Neuronal stem cell (in vitro differentiated cells): ENCODE results near the gene P4HA1.
"Not testable (repeated sequence)": the region's sequence is repeated elsewhere in the genome, so short reads cannot be mapped to it uniquely, and the experiment has no call there.

Source experiments
- DNase-seq: peaks from one replicate; pipeline ENCODE4 v3.0.0-alpha.2; 2013; ENCODE audit warnings: low spot score
- H2AFZ ChIP-seq: one replicate; pipeline ENCODE4 v1.6.1; 2013; ENCODE audit warnings: mild to moderate bottlenecking, low read length, inconsistent platforms
- H2AK5ac ChIP-seq: 2 replicates; pipeline ENCODE4 v1.6.1; 2013; ENCODE audit warnings: low read depth, mild to moderate bottlenecking, inconsistent platforms, low read length, moderate library complexity, mixed read lengths
- H2BK120ac ChIP-seq: 2 replicates; pipeline ENCODE4 v1.6.1; 2013; ENCODE audit warnings: low read depth, mild to moderate bottlenecking, inconsistent platforms, low read length, moderate library complexity, mixed read lengths
- H2BK12ac ChIP-seq: one replicate; pipeline ENCODE4 v1.6.1; 2013; ENCODE audit warnings: low read length, inconsistent platforms
- H2BK15ac ChIP-seq: 2 replicates; pipeline ENCODE4 v1.6.1; 2013; ENCODE audit warnings: mild to moderate bottlenecking, low read length, inconsistent platforms, mixed read lengths
- H2BK5ac ChIP-seq: one replicate; pipeline ENCODE4 v1.6.1; 2013; ENCODE audit warnings: inconsistent platforms, mild to moderate bottlenecking, low read length, moderate library complexity
- H3K14ac ChIP-seq: one replicate; pipeline ENCODE4 v1.6.1; 2013; ENCODE audit warnings: low read length, inconsistent platforms
- H3K18ac ChIP-seq: 2 replicates; pipeline ENCODE4 v1.6.1; 2013; ENCODE audit warnings: low read length, inconsistent platforms
- H3K23ac ChIP-seq: 2 replicates; pipeline ENCODE4 v1.6.1; 2013; ENCODE audit warnings: low read depth, mild to moderate bottlenecking, mixed read lengths, low read length, inconsistent platforms; ENCODE audit not compliant: poor library complexity
- H3K27ac ChIP-seq: replicated peaks from 3 replicates; pipeline ENCODE4 v1.5.1; 2013; ENCODE audit warnings: low read length, inconsistent platforms
- H3K27me3 ChIP-seq, 3 experiments: 2 replicates each; pipeline ENCODE4 v1.6.1; 2013; ENCODE audit warnings: low read length in 3 of 3, mild to moderate bottlenecking in 2 of 3, inconsistent platforms in 1 of 3, low read depth in 1 of 3, mixed read lengths in 1 of 3, moderate library complexity in 1 of 3; ENCODE audit not compliant: control insufficient read depth in 3 of 3, insufficient read depth in 3 of 3
- H3K36me3 ChIP-seq, 2 donors: replicated peaks in 1 of 2; 2 replicates each; pipeline ENCODE4 v1.6.1; 2013; ENCODE audit warnings: low read length in 2 of 2; ENCODE audit not compliant: control insufficient read depth in 2 of 2, insufficient read depth in 2 of 2
- H3K4ac ChIP-seq: 2 replicates; pipeline ENCODE4 v1.6.1; 2013; ENCODE audit warnings: inconsistent platforms, mild to moderate bottlenecking, low read length, moderate library complexity
- H3K4me1 ChIP-seq, 2 donors: 1 replicate in 1 of 2; 2 replicates in 1 of 2; pipeline ENCODE4 v1.6.1; 2013; ENCODE audit warnings: low read length in 2 of 2, low read depth in 1 of 2; ENCODE audit not compliant: control insufficient read depth in 2 of 2, insufficient read depth in 1 of 2
- H3K4me2 ChIP-seq: one replicate; pipeline ENCODE4 v1.6.1; 2013; ENCODE audit warnings: mild to moderate bottlenecking, low read length, inconsistent platforms; ENCODE audit not compliant: insufficient read depth, poor library complexity, severe bottlenecking
- H3K4me3 ChIP-seq, 2 donors: 2 replicates each; pipeline ENCODE4 v1.5.1; 2013; ENCODE audit warnings: low read length in 2 of 2, mild to moderate bottlenecking in 2 of 2, inconsistent platforms in 1 of 2, moderate library complexity in 1 of 2
- H3K79me1 ChIP-seq: one replicate; pipeline ENCODE4 v1.6.1; 2013; ENCODE audit warnings: low read depth, mild to moderate bottlenecking, inconsistent platforms, low read length, moderate library complexity
- H3K9ac ChIP-seq: one replicate; pipeline ENCODE4 v1.6.1; 2013; ENCODE audit warnings: mild to moderate bottlenecking, low read depth, low read length, inconsistent platforms; ENCODE audit not compliant: poor library complexity
- H3K9me3 ChIP-seq, 2 donors: replicated peaks in 1 of 2; 2 replicates each; pipeline versions ENCODE3 to v1.6.1; 2013; ENCODE audit warnings: low read length in 2 of 2, mild to moderate bottlenecking in 2 of 2, inconsistent platforms in 1 of 2, low read depth in 1 of 2, mixed read lengths in 1 of 2, moderate library complexity in 1 of 2; ENCODE audit not compliant: control insufficient read depth in 2 of 2, insufficient read depth in 1 of 2
- H4K8ac ChIP-seq: one replicate; pipeline ENCODE4 v1.6.1; 2013; ENCODE audit warnings: low read depth, mild to moderate bottlenecking, inconsistent platforms, low read length, moderate library complexity
- H4K91ac ChIP-seq: one replicate; pipeline ENCODE4 v1.6.1; 2013; ENCODE audit warnings: low read length, low read depth, mild to moderate bottlenecking, inconsistent platforms; ENCODE audit not compliant: poor library complexity
- WGBS, 2 donors: extraction: QIAGEN DNeasy Blood & Tissue Kit; methylation state at CpG; one replicate each; pipeline ENCODE4 v1.1.7; 2013; ENCODE audit warnings: missing lambda C conversion rate in 2 of 2, mixed read lengths in 1 of 2; ENCODE audit not compliant: insufficient read length in 2 of 2, insufficient replicate concordance in 1 of 2; ENCODE audit errors: extremely low coverage in 2 of 2; 5-methylcytosine and 5-hydroxymethylcytosine counted together

Gene P4HA1

GRCh38 chr10:73000973-73001372 is 95.7 kb downstream of the P4HA1 start:
- H3K4ac ChIP-seq: no peak overlapping the region
- H2BK12ac ChIP-seq: no peak overlapping the region
- no peak overlapping the region for H2BK5ac ChIP-seq
- H2BK120ac ChIP-seq: no peak overlapping the region
- no peak overlapping the region for H3K18ac ChIP-seq
- WGBS, 2 donors: no CpG with 5 or more reads among the region's 3 CpGs
- no peak overlapping the region for H2BK15ac ChIP-seq
- no peak for DNase-seq
- peaks cover 0 to 32% of the 10 kb centered on the region in 2 donors for H3K36me3 ChIP-seq
- no peak overlapping the region for H3K4me3 ChIP-seq
- peaks cover 0 to 4% of the 10 kb centered on the region in 2 donors for H3K9me3 ChIP-seq
- H3K4me1 ChIP-seq: no peaks in the 10 kb centered on the region
- no peak overlapping the region for H4K91ac ChIP-seq
- H4K8ac ChIP-seq: no peak overlapping the region
- H3K14ac ChIP-seq: no peak overlapping the region
- no peaks in the 10 kb centered on the region for H3K27me3 ChIP-seq
- no peak overlapping the region for H3K4me2 ChIP-seq
- H3K79me1 ChIP-seq: no peaks in the 10 kb centered on the region
- no peak overlapping the region for H3K27ac ChIP-seq
- H2AFZ ChIP-seq: no peak overlapping the region
- no peak overlapping the region for H3K9ac ChIP-seq
- H3K23ac ChIP-seq: no peak overlapping the region
- H2AK5ac ChIP-seq: no peak overlapping the region

GRCh38 chr10:72997099-72997498 is 99.6 kb downstream of the P4HA1 start:
- no peak overlapping the region for H2BK120ac ChIP-seq
- H4K8ac ChIP-seq: no peak overlapping the region
- no peaks in the 10 kb centered on the region for H3K4me1 ChIP-seq
- no CpG with 5 or more reads among the region's 2 CpGs for WGBS, 2 donors
- H2AK5ac ChIP-seq: no peak overlapping the region
- no peak overlapping the region for H3K23ac ChIP-seq
- H3K79me1 ChIP-seq: no peaks in the 10 kb centered on the region
- H3K27ac ChIP-seq: no peak overlapping the region
- peaks cover 0 to 3% of the 10 kb centered on the region in 2 donors for H3K36me3 ChIP-seq
- H3K18ac ChIP-seq: no peak overlapping the region
- H3K4ac ChIP-seq: no peak overlapping the region
- H3K27me3 ChIP-seq: no peaks in the 10 kb centered on the region
- DNase-seq: no peak
- H3K14ac ChIP-seq: no peak overlapping the region
- H3K4me2 ChIP-seq: no peak overlapping the region
- H3K9me3 ChIP-seq: peaks cover 0 to 4% of the 10 kb centered on the region in 2 donors
- no peak overlapping the region for H3K4me3 ChIP-seq
- H2BK12ac ChIP-seq: no peak overlapping the region
- H4K91ac ChIP-seq: no peak overlapping the region
- no peak overlapping the region for H2BK15ac ChIP-seq
- H2BK5ac ChIP-seq: no peak overlapping the region
- no peak overlapping the region for H2AFZ ChIP-seq
- H3K9ac ChIP-seq: no peak overlapping the region

GRCh38 chr10:72995459-72995858 is 101.2 kb downstream of the P4HA1 start:
- H3K9ac ChIP-seq, DNase-seq, H3K4ac ChIP-seq, H3K23ac ChIP-seq, H3K27me3 ChIP-seq, H3K14ac ChIP-seq, H2BK5ac ChIP-seq, H4K8ac ChIP-seq, H2BK120ac ChIP-seq, H4K91ac ChIP-seq, H3K27ac ChIP-seq, H3K9me3 ChIP-seq, H3K4me2 ChIP-seq, H3K18ac ChIP-seq, H2AFZ ChIP-seq, H3K36me3 ChIP-seq, H3K79me1 ChIP-seq, H2BK12ac ChIP-seq, H2AK5ac ChIP-seq, H3K4me3 ChIP-seq, H3K4me1 ChIP-seq, H2BK15ac ChIP-seq: not testable (repeated sequence)

- not testable (repeated sequence) for H3K23ac ChIP-seq, H2BK12ac ChIP-seq, H2AFZ ChIP-seq, H3K14ac ChIP-seq, H3K27me3 ChIP-seq, H3K4ac ChIP-seq, H3K79me1 ChIP-seq, H2BK5ac ChIP-seq, H3K9me3 ChIP-seq, H3K4me1 ChIP-seq, H3K9ac ChIP-seq, H2BK120ac ChIP-seq, H2BK15ac ChIP-seq, H3K4me3 ChIP-seq, H4K91ac ChIP-seq, H3K27ac ChIP-seq, H3K36me3 ChIP-seq, H2AK5ac ChIP-seq
- no CpG with 5 or more reads among the region's 7 CpGs for whole genome bisulfite sequencing, 2 donors
- Histone ChIP-seq H3K18ac (peak overlapping the region; percentile 3), H4K8ac (peak overlapping the region; percentile 70), H3K4me2 (peak overlapping the region; percentile 12)
- peak; percentile 6 for DNase-seq
Measured at GRCh38 chr10:72989771-72990170, 106.9 kb downstream of the P4HA1 start.
